ENCODE measurements around the gene PPP1R7. TPM values are rescaled to one million over a fixed set of nuclear protein-coding genes. Genes with fewer than 3 reads are reported as not detected.

PPP1R7 gene
- total RNA-seq, 4 donors from 2014 or later = 37.8 to 104 (median 44.4) TPM

- H3K4me3 ChIP-seq = no peak overlapping the region
- DNase-seq (ENCODE audit: low spot score in 2 of 2) = no peak
- H3K27me3 ChIP-seq = peaks cover 17% of the 10 kb centered on the region
- peaks cover 9% of the 10 kb centered on the region for H3K36me3 ChIP-seq
- no peaks in the 10 kb centered on the region for H3K4me1 ChIP-seq
- TF ChIP-seq, protein P1, sequence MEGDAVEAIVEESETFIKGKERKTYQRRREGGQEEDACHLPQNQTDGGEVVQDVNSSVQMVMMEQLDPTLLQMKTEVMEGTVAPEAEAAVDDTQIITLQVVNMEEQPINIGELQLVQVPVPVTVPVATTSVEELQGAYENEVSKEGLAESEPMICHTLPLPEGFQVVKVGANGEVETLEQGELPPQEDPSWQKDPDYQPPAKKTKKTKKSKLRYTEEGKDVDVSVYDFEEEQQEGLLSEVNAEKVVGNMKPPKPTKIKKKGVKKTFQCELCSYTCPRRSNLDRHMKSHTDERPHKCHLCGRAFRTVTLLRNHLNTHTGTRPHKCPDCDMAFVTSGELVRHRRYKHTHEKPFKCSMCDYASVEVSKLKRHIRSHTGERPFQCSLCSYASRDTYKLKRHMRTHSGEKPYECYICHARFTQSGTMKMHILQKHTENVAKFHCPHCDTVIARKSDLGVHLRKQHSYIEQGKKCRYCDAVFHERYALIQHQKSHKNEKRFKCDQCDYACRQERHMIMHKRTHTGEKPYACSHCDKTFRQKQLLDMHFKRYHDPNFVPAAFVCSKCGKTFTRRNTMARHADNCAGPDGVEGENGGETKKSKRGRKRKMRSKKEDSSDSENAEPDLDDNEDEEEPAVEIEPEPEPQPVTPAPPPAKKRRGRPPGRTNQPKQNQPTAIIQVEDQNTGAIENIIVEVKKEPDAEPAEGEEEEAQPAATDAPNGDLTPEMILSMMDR (IDR thresholded peaks at IDR 0.05) = no peak
- TF ChIP-seq POLR2AphosphoS5 (IDR thresholded peaks at IDR 0.05) = no peak
- no peak for TF ChIP-seq POLR2A (IDR thresholded peaks at IDR 0.05)
- TF ChIP-seq EP300 (IDR thresholded peaks at IDR 0.05) = no peak
- no peak overlapping the region for H3K27ac ChIP-seq
- no peaks in the 10 kb centered on the region for H3K9me3 ChIP-seq
- WGBS = 47% methylated on average over 3 of the region's 4 CpGs
Observed at GRCh38 chr2:241187918-241188234, 37.6 kb downstream of the PPP1R7 start.

- H3K27ac ChIP-seq = no peak within 1 kb of the TSS
- no peak for DNase-seq (ENCODE audit: low spot score in 2 of 2)
- TF ChIP-seq, protein P1 (IDR thresholded peaks at IDR 0.05) = no peak
- TF ChIP-seq POLR2AphosphoS5 (IDR thresholded peaks at IDR 0.05) (no peak), POLR2A (IDR thresholded peaks at IDR 0.05) (no peak), EP300 (IDR thresholded peaks at IDR 0.05) (no peak)
- no peaks in the 10 kb centered on the region for H3K9me3 ChIP-seq
- H3K4me3 ChIP-seq = no peak within 1 kb of the TSS
- H3K4me1 ChIP-seq = no peaks in the 10 kb centered on the region
- peaks cover 17% of the 10 kb centered on the region for H3K27me3 ChIP-seq
- peaks cover 2% of the 10 kb centered on the region for H3K36me3 ChIP-seq
- 50% methylated on average over 1 of the region's 21 CpGs for WGBS
Observed at GRCh38 chr2:241188361-241189092, 38.3 kb downstream of the PPP1R7 start, which contains the start of gene ANO7. Gene ANO7 (plus strand): TSS chr2:241188677. CDS start chr2:241190064, 1,387 bp downstream.

- no peak for DNase-seq (ENCODE audit: low spot score in 2 of 2)
- 90% methylated on average over 9 of the region's 32 CpGs for WGBS
- Histone ChIP-seq H3K36me3 (no peaks in the 10 kb centered on the region), H3K4me1 (no peaks in the 10 kb centered on the region), H3K4me3 (no peak overlapping the region), H3K27ac (no peak overlapping the region), H3K9me3 (no peaks in the 10 kb centered on the region), H3K27me3 (peaks cover 17% of the 10 kb centered on the region)
- TF ChIP-seq, protein P1 (IDR thresholded peaks at IDR 0.05) = no peak
- TF ChIP-seq EP300 (IDR thresholded peaks at IDR 0.05) (no peak), POLR2A (IDR thresholded peaks at IDR 0.05) (no peak), POLR2AphosphoS5 (IDR thresholded peaks at IDR 0.05) (no peak)
Observed at GRCh38 chr2:241189093-241189855, 39.0 kb downstream of the PPP1R7 start.

GRCh38 chr2:241189856-241190201 is 39.6 kb downstream of the PPP1R7 start:
- no peaks in the 10 kb centered on the region for H3K9me3 ChIP-seq
- no peak for DNase-seq (ENCODE audit: low spot score in 2 of 2)
- no peaks in the 10 kb centered on the region for H3K36me3 ChIP-seq
- H3K4me3 ChIP-seq = no peak overlapping the region
- no peak overlapping the region for H3K27ac ChIP-seq
- WGBS = no CpG with 5 or more reads among the region's 15 CpGs
- TF ChIP-seq POLR2AphosphoS5 (IDR thresholded peaks at IDR 0.05) (no peak), POLR2A (IDR thresholded peaks at IDR 0.05) (no peak), EP300 (IDR thresholded peaks at IDR 0.05) (no peak)
- TF ChIP-seq, protein P1 (IDR thresholded peaks at IDR 0.05) = no peak
- no peaks in the 10 kb centered on the region for H3K4me1 ChIP-seq
- H3K27me3 ChIP-seq = peaks cover 17% of the 10 kb centered on the region

DNA sequence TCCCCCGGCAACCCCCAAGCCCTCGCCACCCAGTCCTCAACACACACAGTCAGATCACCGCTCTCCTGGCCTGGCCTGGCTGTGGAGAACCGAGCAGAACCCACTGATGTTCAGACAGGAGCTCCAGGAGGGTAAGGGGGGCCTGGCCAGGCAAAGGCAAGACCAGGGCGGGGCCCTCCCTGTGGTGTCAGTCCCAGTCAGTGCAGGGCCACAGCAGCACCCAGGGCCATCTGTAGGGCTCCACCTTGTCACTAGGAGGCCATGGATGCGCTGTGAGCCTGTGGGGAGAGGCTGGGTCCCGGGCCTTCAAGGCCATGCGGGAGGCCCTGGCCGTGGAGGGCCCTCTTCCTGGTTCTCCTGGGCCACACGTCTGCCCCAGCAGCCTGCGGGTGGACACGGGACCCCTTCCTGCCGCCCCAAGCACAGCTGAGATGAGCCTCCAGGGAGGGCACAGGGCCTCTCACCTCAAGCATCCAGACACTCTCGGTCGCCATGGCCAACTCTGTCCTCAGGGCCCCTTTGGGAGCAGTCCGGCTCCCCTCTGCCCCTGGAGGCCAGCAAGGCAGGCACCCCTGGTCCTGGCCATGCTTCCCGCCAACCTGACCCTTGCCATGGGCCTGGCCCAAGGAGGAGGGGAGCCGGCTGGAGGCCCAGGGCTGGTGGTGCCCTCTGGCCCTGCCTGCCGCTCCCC is 40.2 kb downstream of the PPP1R7 start:
- TF ChIP-seq, protein P1 (IDR thresholded peaks at IDR 0.05) = no peak
- no peak for TF ChIP-seq POLR2AphosphoS5 (IDR thresholded peaks at IDR 0.05)
- no peak overlapping the region for H3K4me3 ChIP-seq
- WGBS = 91% methylated on average over 11 of the region's 19 CpGs

More for the DNA sequence above, 40.2 kb downstream of the PPP1R7 start:
- H3K36me3 ChIP-seq = no peaks in the 10 kb centered on the region
- H3K4me1 ChIP-seq = no peaks in the 10 kb centered on the region
- H3K27me3 ChIP-seq = peaks cover 17% of the 10 kb centered on the region
- H3K27ac ChIP-seq = no peak overlapping the region
- H3K9me3 ChIP-seq = no peaks in the 10 kb centered on the region
- DNase-seq (ENCODE audit: low spot score in 2 of 2) = no peak
